KMS-11 (cell line): ENCODE measurements around the gene UBR2.

Experiments used
- H2AFZ ChIP-seq: fragments of 200-600 bp; sonication (generic); 2 replicates; pipeline ENCODE4 v1.6.1; 2016; ENCODE audit warnings: antibody characterized with exemption, mixed run types, low read depth
- H3K27ac ChIP-seq: fragments of 200-600 bp; sonication (generic); 2 replicates; pipeline ENCODE4 v1.6.1; 2016; ENCODE audit warnings: mild to moderate bottlenecking, mixed run types
- H3K27me3 ChIP-seq: fragments of 200-600 bp; sonication (generic); 2 replicates; pipeline ENCODE4 v1.6.1; 2017; ENCODE audit warnings: mild to moderate bottlenecking, low read depth, mixed run types, moderate library complexity; ENCODE audit not compliant: insufficient read depth
- H3K36me3 ChIP-seq: fragments of 200-600 bp; sonication (generic); 2 replicates; pipeline ENCODE4 v1.6.1; 2017; ENCODE audit warnings: mild to moderate bottlenecking, mixed run types; ENCODE audit not compliant: insufficient read depth
- H3K4me1 ChIP-seq: fragments of 200-600 bp; sonication (generic); 2 replicates; pipeline ENCODE4 v1.6.1; 2016; ENCODE audit warnings: mild to moderate bottlenecking, low read depth, mixed run types; ENCODE audit not compliant: poor library complexity, severe bottlenecking
- H3K4me2 ChIP-seq: fragments of 200-600 bp; sonication (generic); 2 replicates; pipeline ENCODE4 v1.7.0; 2016; ENCODE audit warnings: mild to moderate bottlenecking, mixed run types
- H3K4me3 ChIP-seq: fragments of 200-600 bp; sonication (generic); IDR thresholded peaks from 2 replicates; pipeline ENCODE4 v1.6.1; 2017; ENCODE audit warnings: low read depth, low read length, mixed read lengths; ENCODE audit not compliant: insufficient read depth
- H3K79me2 ChIP-seq: fragments of 200-600 bp; sonication (generic); 2 replicates; pipeline ENCODE4 v1.6.1; 2016; ENCODE audit warnings: low read depth, mixed run types; ENCODE audit not compliant: insufficient read depth
- H3K9ac ChIP-seq: fragments of 200-600 bp; sonication (generic); 2 replicates; pipeline ENCODE4 v1.6.1; 2016; ENCODE audit warnings: mild to moderate bottlenecking, mixed run types
- H4K20me1 ChIP-seq: fragments of 200-600 bp; sonication (generic); 2 replicates; pipeline ENCODE4 v1.6.1; 2016; ENCODE audit warnings: mild to moderate bottlenecking, mixed run types; ENCODE audit not compliant: insufficient read depth
- CTCF ChIP-seq: fragments of 200-600 bp; sonication (generic); conservative IDR thresholded peaks from 2 replicates; pipeline ENCODE4 v1.6.1; 2017; ENCODE audit warnings: low read depth, mild to moderate bottlenecking, antibody characterized with exemption, low read length, moderate library complexity, mixed read lengths

The UBR2 gene

GRCh38 chr6:42714098-42714761, 150.4 kb downstream of the UBR2 start:
- Histone ChIP-seq H3K36me3 (no peaks in the 10 kb centered on the region), H3K4me3 (no peak overlapping the region), H3K79me2 (no peaks in the 10 kb centered on the region), H3K9ac (no peak overlapping the region), H3K4me2 (no peak overlapping the region), H3K27ac (no peak overlapping the region), H2AFZ (no peak overlapping the region), H4K20me1 (no peaks in the 10 kb centered on the region), H3K27me3 (no peaks in the 10 kb centered on the region), H3K4me1 (no peaks in the 10 kb centered on the region)
- TF ChIP-seq CTCF = no peak

GRCh38 chr6:42715871-42716270, 152.0 kb downstream of the UBR2 start:
- Histone ChIP-seq H3K36me3 (no peaks in the 10 kb centered on the region), H2AFZ (no peak overlapping the region)

GRCh38 chr6:42720739-42721138, 156.9 kb downstream of the UBR2 start:
- H3K4me2 ChIP-seq = no peak overlapping the region
- H3K79me2 ChIP-seq = no peaks in the 10 kb centered on the region
- H3K27me3 ChIP-seq = no peaks in the 10 kb centered on the region
- no peaks in the 10 kb centered on the region for H3K36me3 ChIP-seq
- H4K20me1 ChIP-seq = no peaks in the 10 kb centered on the region
- no peak overlapping the region for H3K4me3 ChIP-seq
- no peak overlapping the region for H2AFZ ChIP-seq
- peaks cover under 1% of the 10 kb centered on the region for H3K4me1 ChIP-seq
- no peak overlapping the region for H3K9ac ChIP-seq
- TF ChIP-seq CTCF = no peak
- no peak overlapping the region for H3K27ac ChIP-seq

More at GRCh38 chr6:42715871-42716270, 152.0 kb downstream of the UBR2 start:
- Histone ChIP-seq H3K4me2 (no peak overlapping the region), H3K27ac (no peak overlapping the region), H4K20me1 (no peaks in the 10 kb centered on the region), H3K9ac (no peak overlapping the region), H3K27me3 (no peaks in the 10 kb centered on the region), H3K4me1 (no peaks in the 10 kb centered on the region), H3K4me3 (no peak overlapping the region), H3K79me2 (no peaks in the 10 kb centered on the region)
- TF ChIP-seq CTCF = no peak

- H3K27ac ChIP-seq = no peak within 1 kb of the TSS
- H3K79me2 ChIP-seq = no peaks in the 10 kb centered on the region
- H2AFZ ChIP-seq = no peak within 1 kb of the TSS
- H3K4me3 ChIP-seq = no peak within 1 kb of the TSS
- TF ChIP-seq CTCF = no peak
- H4K20me1 ChIP-seq = no peaks in the 10 kb centered on the region
- H3K4me2 ChIP-seq = no peak within 1 kb of the TSS
- no peaks in the 10 kb centered on the region for H3K36me3 ChIP-seq
- H3K9ac ChIP-seq = no peak within 1 kb of the TSS
- no peaks in the 10 kb centered on the region for H3K27me3 ChIP-seq
- peaks cover 8% of the 10 kb centered on the region for H3K4me1 ChIP-seq
Measured at GRCh38 chr6:42722497-42722896, 158.7 kb downstream of the UBR2 start, which contains the start of gene PRPH2. Gene PRPH2, minus strand, starts transcription at chr6:42722597. Its CDS starts 263 bp downstream, at chr6:42722334.
